ENCODE data around the gene LYAR.
"Not testable (repeated sequence)": the region's sequence is repeated elsewhere in the genome, so short reads cannot be mapped to it uniquely, and the experiment has no call there.

LYAR gene

GRCh38 chr4:4259484-4260100, 30.4 kb downstream of the LYAR start:
- peak; percentile 77 for DNase-seq

DNA sequence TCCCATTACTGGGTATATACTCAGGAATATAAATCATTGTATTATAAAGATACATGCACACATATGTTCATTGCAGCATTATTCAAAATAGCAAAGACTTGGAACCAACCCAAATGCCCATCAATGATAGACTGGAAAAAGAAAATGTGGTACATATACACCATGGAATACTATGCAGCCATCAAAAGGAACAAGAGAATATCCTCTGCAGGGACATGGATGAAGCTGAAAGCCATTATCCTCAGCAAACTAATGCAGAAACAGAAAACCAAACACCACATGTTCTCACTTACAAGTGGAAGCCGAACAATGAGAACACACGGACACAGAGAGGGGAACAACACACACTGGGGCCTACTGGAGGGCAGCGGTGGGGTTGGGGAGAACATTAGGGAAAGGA, 32.2 kb downstream of the LYAR start:
- not testable (repeated sequence) for DNase-seq

- peak; percentile 9 for DNase-seq
Observed at GRCh38 chr4:4256799-4257198, 33.2 kb downstream of the LYAR start.

DNA sequence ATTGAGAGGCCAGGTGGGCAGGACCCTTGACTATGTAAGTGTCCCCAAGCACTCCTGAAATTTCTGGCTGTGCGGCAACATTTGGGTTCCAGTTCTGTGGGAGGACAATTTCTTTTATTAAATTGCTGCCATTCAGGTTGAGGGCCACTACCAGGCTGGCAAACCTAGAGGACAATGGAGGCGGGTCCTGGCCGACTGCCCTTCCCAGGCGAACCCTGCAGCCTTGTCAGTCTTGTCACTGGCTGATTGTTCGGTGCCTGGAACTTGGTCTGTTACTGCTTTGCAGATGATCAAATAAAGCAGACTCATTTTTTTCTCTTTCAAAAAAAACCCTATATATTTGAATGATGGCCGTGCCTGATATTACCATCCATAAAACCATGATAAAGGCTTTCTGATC, 35.3 kb downstream of the LYAR start:
- DNase-seq = no peak

- no peak for DNase-seq
Observed at GRCh38 chr4:4254199-4254598, 35.8 kb downstream of the LYAR start.

DNA sequence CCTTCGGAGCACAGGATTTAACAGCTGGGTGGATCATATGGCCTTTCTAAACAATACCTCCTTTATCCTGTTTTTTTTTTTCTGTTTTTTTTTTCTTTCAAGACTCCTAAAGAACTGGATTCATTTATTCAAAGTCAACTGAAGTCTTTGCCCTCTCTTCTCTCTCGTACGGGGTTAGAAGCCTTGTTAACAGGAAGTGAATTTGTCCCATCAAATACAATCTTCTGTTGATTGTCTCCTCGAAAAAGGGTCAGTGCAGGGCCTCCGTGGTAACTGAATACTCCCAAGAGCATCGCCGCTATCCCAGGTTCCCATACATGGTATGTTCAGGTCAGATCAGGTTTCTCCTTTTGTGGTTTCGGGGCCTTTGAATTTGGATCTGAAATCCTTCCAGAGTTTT, 40.1 kb downstream of the LYAR start:
- DNase-seq = no peak

DNA sequence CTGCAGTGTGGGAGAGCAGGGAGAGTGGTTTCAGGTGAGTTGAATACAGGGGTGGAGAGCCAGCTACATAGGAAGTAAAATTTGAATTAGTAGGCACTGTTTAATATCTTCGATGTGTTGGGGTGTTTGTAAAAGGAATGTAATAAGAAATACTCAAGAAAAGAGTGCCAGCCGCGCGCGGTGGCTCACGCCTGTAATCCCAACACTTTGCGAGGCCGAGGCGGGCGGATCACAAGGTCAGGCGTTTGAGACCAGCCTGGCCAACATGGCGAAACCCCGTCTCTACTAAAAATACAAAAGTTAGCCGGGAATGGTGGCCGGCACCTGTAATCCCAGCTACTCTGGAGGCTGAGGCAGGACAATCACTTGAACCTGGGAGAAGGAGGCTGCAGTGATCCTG, 40.6 kb downstream of the LYAR start:
- not testable (repeated sequence) for DNase-seq

GRCh38 chr4:4248885-4249203, 41.1 kb downstream of the LYAR start:
- DNase-seq = no peak

DNA sequence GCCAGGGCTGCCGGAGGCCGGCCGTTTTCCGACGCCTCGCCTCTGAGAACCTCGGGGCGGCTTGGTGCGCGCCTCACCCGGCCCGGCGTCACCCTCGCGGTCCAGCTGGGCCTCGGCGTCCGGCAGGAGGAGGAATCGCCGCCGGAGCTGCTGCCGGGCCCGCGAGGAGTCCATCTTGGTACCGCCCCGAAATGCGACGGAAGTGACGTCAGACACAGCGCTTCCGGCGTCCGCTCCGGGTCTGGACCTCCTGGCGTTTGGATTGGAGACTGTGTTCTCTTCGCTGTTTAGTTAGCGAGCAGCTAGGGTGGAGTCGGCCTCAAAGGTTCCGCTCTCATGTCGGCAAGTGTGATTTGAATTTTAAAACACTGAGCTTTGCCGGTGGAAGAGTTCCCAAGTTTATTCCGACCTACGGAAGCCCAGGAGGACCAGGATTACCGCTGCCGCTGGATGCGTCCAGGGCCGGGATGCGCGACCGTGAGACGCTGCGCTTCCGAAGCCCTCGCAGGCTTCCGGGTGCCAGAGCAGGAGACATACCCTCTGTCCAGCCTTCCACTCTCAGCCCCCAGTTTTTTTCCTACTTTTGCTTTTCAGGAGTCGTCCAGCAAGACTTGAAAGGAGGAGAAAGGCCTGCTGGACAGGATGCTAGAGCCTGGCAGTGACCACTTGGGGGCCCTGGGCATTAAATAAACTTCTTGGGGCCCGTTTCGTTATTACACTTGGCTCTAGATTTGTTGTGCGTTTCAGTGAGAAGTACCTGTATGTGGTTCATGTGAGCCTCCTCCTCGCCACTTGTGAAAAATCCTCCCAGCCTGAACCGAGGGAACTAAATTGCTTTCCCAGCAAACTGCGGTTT, 41.7 kb downstream of the LYAR start, which contains the start of gene TMEM128:
Gene TMEM128, minus strand, starts transcription at position 195 of the 856 bp plus-strand sequence. Its CDS starts 21 bp downstream, at position 174.
- peak; percentile 88 for DNase-seq

- no peak for DNase-seq
Observed at GRCh38 chr4:4247696-4248028, 42.3 kb downstream of the LYAR start.

- DNase-seq = no peak
Observed at GRCh38 chr4:4245172-4245571, 44.8 kb downstream of the LYAR start.

DNA sequence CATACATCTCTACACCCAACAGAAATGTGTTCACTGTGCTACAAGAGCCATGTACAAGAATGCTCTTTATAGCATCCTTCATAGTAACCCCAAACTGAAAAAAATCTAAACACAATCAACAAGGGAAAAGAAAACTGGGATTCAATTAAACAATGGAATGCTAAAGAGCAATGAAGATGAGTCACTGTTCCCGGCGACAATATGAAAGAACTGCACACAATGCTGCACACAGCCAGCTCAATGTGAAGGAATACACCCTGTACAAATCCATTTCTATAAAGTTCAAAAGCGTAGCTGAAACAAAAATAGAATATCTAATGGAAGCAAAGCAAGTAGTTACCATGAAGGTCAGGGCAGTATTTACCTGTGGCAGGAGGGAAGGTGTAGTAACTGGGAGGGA, 50.4 kb downstream of the LYAR start:
- DNase-seq = not testable (repeated sequence)

- DNase-seq = no peak
Observed at GRCh38 chr4:4233610-4234009, 56.3 kb downstream of the LYAR start.

GRCh38 chr4:4228356-4228668, 61.6 kb downstream of the LYAR start:
- DNase-seq = no peak

- DNase-seq = no peak
Observed at GRCh38 chr4:4227510-4228355, 62.2 kb downstream of the LYAR start.

DNA sequence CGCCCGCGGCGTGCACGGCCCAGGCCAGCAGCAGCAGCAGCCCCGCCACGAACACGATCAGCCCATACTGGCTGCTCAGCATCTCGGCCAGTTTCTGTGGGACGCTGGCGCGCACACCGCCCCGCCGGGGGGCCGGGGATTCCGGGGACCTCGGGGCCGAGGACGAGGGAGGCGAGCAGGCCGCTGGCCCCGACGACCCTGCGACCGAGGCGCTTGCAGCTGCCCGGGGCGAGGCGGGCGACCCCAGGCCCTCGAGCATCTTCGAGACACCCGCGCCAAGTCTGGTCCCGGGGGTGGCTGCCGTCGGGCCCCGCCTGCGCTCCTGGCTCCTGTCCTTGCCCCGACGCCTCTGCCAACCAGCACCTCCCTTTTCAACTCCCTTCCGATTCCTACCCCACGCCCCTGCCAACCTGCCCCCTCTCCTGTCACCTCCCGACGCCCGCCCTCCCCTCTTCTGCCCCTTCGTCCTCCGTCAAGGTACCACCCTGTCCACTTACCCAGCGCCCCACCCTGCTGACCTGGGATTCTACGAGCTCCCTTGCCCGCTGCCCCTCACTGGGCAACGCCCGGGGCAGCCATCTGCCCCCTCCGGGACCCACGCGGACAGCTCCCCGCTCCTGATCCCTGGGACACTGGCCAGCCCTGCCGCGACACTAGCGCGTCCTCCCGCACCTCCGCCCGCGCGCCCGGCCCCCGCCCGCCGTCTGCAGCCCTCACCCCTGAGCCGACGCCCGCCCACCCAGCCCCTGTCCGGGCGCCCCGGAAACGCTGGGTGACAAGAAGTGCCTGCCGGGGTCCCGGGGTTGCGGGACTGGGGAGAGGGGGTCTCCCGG, 63.1 kb downstream of the LYAR start, which contains the start of gene OTOP1:
Gene OTOP1, minus strand, starts transcription at position 324 of the 833 bp plus-strand sequence. Its CDS starts 65 bp downstream, at position 259.
- no peak for DNase-seq

DNA sequence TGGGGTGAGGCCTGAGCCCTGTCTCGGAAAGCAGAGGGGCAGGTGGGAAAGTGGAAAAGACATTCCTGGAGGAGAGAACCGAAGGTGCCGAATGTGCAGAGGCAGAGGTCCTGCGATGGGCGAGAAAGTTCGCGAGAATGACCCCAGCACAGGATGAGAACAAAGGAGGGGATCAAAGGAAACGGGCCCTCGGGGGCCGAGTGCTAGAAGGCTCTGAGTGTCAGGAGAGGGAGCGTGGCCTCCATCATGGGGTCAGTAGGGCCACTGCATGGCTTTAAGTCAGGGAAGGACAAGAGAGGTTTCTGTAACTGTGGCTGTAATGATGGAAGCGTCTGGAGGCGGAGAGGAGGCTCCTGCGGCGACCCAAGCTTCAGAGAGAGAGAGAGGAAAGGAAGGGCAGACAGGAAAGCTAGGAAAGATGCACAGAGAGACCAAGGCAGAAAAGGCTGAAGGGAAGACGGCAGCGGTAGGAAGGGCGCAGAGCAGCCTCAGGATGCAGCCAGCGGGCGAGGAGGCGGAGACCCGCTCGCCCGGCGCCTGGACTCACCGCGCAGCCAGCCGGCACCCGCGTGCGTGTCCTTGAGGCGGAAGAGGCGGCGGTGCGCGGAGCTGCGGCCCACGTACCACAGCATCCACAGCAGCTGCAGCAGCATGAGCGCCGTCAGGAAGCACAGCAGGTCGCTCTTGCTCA, 63.9 kb downstream of the LYAR start:
- DNase-seq = peak; percentile 35

Data from NCI-H146 (cell line).